Lower leg skin (tissue), 4 donors: ENCODE results near the gene RNPS1. TPM values are rescaled to one million over a fixed set of nuclear protein-coding genes. Genes with fewer than 3 reads are reported as not detected.
"Not testable (repeated sequence)": the region's sequence is repeated elsewhere in the genome, so short reads cannot be mapped to it uniquely, and the experiment has no call there.

Source experiments
- DNase-seq, 2 donors: peaks; one replicate each; pipeline ENCODE4 v3.0.0-alpha.2; 2019; ENCODE audit warnings: low spot score in 2 of 2
- H3K4me3 ChIP-seq: fragments of 200-600 bp; sonication (generic); 2 replicates; pipeline ENCODE4 v1.5.1; 2017; ENCODE audit warnings: mild to moderate bottlenecking, low read depth; ENCODE audit not compliant: poor library complexity, severe bottlenecking
- POLR2A ChIP-seq, 2 donors: fragments of 450-650 bp; IDR thresholded peaks; one replicate each; pipeline ENCODE4 v1.6.1; 2016 to 2017; ENCODE audit warnings: antibody characterized with exemption in 2 of 2, mild to moderate bottlenecking in 1 of 2, moderate library complexity in 1 of 2
- WGBS, 2 donors: methylation state at CpG; one replicate each; pipeline ENCODE4 v1.1.5; 2018; 5-methylcytosine and 5-hydroxymethylcytosine counted together
- intact Hi-C: fragments of 100-400 bp; cut with DNase I; formaldehyde crosslinking; loops from one replicate; pipeline ENCODE4 v1.15.0; 2023; ENCODE audit warnings: low total_unique reads
- total RNA-seq, 4 donors: library from RNA; depleted of rRNA; stranded (reverse); fragments of >200 nt; gene quantifications; one replicate each; pipeline ENCODE4 v1.1.0, GENCODE V29; 2016
- TF ChIP-seq, protein P1 (sequence below), 3 donors: fragments of 450-650 bp; IDR thresholded peaks; one replicate each; pipeline ENCODE4 v1.5.1; 2016; ENCODE audit warnings: antibody characterized with exemption in 3 of 3, mild to moderate bottlenecking in 3 of 3, moderate library complexity in 2 of 3

The RNPS1 gene
- total RNA-seq, 4 donors from 2014 or later: 127 to 132 (median 128) TPM

DNA sequence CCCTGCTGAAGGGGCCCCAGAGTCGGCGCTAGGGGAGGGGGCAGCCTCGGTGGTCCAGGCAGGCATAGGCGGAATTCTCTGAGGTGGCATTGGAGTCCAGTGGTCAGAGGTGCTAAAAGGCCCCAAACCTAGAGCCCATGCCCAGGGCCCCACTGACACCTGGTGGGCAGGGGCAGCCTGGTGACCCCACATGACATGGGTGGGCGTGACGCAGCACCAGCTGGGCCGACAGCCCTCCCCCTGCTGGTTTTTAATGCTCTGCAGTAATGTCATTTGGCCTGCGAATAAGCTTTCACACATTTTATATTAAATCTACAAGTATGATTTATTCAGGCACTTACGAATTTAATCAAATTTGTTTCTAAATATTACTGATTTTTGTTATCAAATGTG lies 2.1 kb upstream of the RNPS1 start:
- H3K4me3 ChIP-seq: no peak overlapping the region
- 77 to 84% methylated on average over 8 to 9 of the region's 9 CpGs for WGBS, 2 donors
- no peak for TF ChIP-seq POLR2A (IDR thresholded peaks at IDR 0.05)
- TF ChIP-seq, protein P1, sequence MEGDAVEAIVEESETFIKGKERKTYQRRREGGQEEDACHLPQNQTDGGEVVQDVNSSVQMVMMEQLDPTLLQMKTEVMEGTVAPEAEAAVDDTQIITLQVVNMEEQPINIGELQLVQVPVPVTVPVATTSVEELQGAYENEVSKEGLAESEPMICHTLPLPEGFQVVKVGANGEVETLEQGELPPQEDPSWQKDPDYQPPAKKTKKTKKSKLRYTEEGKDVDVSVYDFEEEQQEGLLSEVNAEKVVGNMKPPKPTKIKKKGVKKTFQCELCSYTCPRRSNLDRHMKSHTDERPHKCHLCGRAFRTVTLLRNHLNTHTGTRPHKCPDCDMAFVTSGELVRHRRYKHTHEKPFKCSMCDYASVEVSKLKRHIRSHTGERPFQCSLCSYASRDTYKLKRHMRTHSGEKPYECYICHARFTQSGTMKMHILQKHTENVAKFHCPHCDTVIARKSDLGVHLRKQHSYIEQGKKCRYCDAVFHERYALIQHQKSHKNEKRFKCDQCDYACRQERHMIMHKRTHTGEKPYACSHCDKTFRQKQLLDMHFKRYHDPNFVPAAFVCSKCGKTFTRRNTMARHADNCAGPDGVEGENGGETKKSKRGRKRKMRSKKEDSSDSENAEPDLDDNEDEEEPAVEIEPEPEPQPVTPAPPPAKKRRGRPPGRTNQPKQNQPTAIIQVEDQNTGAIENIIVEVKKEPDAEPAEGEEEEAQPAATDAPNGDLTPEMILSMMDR (IDR thresholded peaks at IDR 0.05): no peak
- DNase-seq: no peak
- intact Hi-C loops: no loop called here

DNA sequence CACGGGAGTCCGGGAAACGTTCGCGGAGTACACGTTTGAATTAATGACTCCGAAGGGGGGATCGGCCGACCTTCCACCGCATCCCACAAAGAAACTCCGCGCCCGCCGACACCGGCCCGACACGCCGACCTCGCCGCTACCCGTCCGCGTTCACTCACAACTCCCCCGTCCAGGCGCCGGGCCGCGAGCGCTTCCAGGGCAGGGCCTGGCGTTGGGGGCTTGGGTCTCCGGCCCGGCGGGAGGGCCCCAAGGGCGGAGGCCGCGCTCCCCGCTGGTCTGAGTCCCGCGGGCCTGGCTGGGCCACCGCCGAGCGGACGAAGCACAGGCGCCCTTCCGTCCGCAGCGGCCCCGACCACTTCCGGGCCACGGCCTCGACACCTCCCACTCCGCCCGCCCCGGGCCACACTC lies 417 bp downstream of the RNPS1 start:
- intact Hi-C loops, DNase-seq: not testable (repeated sequence)
- peak overlapping the region; percentile 69 for H3K4me3 ChIP-seq
- 0 to 1% methylated on average over 10 to 26 of the region's 54 CpGs for WGBS, 2 donors

DNA sequence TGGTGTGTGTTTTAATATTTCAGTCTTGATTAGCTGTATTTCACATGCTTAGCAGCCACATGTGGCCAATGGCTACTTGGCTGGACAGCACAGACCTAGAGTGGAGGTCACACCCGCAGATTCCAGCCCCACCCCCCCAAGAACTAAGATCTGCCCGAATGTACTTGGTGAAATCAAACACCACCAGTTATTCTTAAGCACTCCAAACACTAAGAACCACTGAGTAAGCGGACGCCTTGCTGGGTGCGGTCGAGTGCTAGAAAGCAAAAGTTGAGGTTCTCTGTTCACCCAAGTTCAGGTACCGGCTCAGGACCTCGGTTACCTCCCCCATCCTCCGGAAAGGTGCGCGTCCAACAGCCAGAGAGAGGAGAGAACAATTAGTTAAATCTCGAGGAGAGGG lies 1.0 kb downstream of the RNPS1 start:
- peak overlapping the region; percentile 69 for H3K4me3 ChIP-seq
- intact Hi-C loops, DNase-seq: not testable (repeated sequence)
- 2 to 7% methylated on average over 7 to 12 of the region's 12 CpGs for WGBS, 2 donors

DNA sequence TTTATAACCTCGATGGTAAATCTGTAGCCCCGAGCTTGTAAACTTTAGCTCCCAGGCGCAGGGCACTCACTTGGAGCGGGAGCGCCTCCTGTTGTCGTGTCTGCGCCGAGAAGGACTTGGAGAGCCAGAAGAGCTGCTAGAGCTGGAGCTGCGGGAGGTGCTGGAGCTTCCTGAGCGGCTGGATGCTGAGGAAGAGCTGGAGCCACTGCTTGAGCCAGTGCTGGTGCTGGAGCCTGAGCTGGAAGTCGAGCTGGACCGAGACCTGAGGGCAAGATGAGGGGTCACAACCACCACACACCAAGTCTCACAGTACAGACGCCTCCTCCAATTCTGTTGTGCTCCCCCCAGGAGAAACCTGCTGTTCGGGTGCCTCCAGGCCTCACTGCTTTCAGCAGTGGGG lies 4.9 kb downstream of the RNPS1 start:
- DNase-seq, H3K4me3 ChIP-seq, intact Hi-C loops: not testable (repeated sequence)
- WGBS, 2 donors: 84 to 86% methylated on average over 14 of the region's 14 CpGs

DNA sequence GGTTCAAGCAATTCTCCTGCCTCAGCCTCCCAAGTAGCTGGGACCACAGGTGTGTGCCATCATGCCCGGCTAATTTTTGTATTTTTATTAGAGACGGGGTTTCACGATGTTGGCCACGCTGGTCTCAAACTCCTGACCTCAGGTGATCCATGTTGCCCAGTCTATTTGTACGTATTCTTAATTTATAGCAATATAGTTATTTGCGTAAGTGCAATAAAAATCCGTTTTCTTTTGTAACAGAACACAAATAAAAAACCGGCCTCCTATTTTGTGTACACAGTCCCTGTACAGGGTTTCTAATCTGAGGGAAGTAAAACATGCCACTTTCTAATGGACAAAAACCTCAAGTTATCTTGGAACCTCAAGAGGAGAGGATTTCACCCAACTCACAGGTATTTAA lies 7.7 kb downstream of the RNPS1 start:
- intact Hi-C loops: no loop called here

DNA sequence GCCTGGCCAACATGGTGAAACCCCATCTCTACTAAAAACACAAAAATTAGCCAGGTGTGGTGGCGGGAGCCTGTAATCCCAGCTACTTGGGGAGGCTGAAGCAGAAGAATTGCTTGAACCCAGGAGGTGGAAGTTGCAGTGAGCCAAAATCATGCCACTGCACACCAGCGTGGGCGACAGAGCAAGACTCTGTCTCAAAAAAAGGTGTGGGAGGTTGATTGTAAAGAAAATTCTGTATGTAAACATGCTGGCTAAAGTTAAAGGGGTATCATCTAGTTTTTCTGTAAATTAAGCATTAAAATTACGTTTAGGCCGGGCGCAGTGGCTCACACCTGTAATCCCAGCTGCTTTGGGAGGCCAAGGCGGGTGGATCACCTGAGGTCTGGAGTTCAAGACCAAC lies 9.4 kb downstream of the RNPS1 start:
- intact Hi-C loops, H3K4me3 ChIP-seq, DNase-seq: not testable (repeated sequence)
- WGBS, 2 donors: 92 to 98% methylated on average over 7 of the region's 7 CpGs

More for the DNA sequence above, 7.7 kb downstream of the RNPS1 start:
- DNase-seq: no peak
- no peak overlapping the region for H3K4me3 ChIP-seq
- 94 to 97% methylated on average over 8 of the region's 8 CpGs for WGBS, 2 donors
- TF ChIP-seq, protein P1 (IDR thresholded peaks at IDR 0.05): no peak
- TF ChIP-seq POLR2A (IDR thresholded peaks at IDR 0.05): no peak

DNA sequence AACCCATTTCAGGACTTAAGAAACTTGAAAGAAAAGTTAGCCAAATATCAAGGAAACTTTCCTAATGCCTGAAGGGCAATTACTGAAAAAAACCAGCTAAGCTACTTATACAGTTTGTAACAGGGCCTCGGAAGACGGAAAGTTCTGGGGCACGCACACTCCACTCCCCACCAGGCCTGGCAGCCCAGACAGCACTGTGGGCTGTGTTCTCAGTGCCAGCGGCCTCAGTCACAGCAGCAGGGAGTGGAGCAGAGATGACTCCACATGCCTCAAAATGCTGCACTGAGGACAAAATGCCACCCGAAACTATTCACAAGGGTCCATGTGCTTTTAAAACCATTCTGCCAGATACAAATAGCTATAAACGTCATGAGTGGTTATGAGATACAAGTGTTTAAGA lies 10.2 kb downstream of the RNPS1 start:
- intact Hi-C loops: no loop called here
- no peak for DNase-seq
- no peak overlapping the region for H3K4me3 ChIP-seq
- TF ChIP-seq, protein P1 (IDR thresholded peaks at IDR 0.05): no peak
- no peak for TF ChIP-seq POLR2A (IDR thresholded peaks at IDR 0.05)
- WGBS, 2 donors: 84 to 90% methylated on average over 6 of the region's 6 CpGs

DNA sequence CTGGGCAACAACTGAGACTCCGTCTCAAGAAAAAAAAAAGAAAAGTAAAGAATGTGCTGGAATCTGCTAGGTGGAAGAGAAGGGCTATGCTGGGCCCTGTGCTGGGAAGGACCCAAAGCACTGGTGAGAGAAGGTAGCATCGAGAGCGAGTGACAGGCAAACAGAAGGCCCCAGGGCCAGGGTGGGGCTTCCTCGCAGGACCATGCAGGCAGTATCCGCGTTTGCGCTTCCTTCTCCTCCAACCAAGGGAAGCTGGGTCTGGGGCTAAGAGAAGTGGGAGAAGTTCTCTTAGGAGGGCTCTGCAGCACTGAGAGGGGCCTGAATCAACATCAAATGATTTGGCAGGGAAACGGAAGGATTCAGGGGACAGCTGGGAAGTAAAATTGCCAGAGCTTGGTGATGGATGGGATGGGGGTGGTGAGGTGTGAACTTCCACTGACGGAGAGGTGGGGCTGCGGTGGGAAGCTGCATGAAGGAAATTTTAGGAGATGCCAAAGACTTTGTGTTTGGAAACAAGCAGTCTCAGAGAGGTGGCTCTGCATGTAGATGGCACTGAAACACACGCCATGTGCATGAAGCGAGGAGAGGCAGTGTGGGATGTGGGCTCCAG lies 11.3 kb downstream of the RNPS1 start:
- H3K4me3 ChIP-seq: no peak overlapping the region
- intact Hi-C loops: no loop called here
- TF ChIP-seq, protein P1 (IDR thresholded peaks at IDR 0.05): no peak
- no peak for TF ChIP-seq POLR2A (IDR thresholded peaks at IDR 0.05)
- DNase-seq: no peak
- WGBS, 2 donors: 73 to 80% methylated on average over 12 of the region's 12 CpGs
